HEK293 (cell line): ENCODE results near the gene KRTAP5-5.
A peak's percentile ranks its signal among the peaks of the same experiment; 100 is the strongest.
"Not testable (repeated sequence)": the region's sequence is repeated elsewhere in the genome, so short reads cannot be mapped to it uniquely, and the experiment has no call there.

Experiments
- CTCF ChIA-PET: fragments of 350-600 bp; formaldehyde crosslinking; extraction: SDS; loops from one replicate; lab custom pipeline; 2021; ENCODE audit warnings: antibody characterized with exemption; lab: Yijun Ruan, JAX
- POLR2A ChIA-PET: fragments of 300-600 bp; formaldehyde crosslinking; extraction: SDS; loops from one replicate; lab custom pipeline; 2020; ENCODE audit warnings: antibody characterized with exemption, inconsistent platforms; lab: Yijun Ruan, JAX
- H3K27ac ChIP-seq: fragments of 200-500 bp; sonication (Bioruptor generic); 2 replicates; pipeline ENCODE4 v1.5.1; 2014; ENCODE audit warnings: low read depth, low read length, control low read depth, inconsistent platforms; ENCODE audit errors: extremely low read depth
- H3K36me3 ChIP-seq, 2 experiments: fragments of 200-500 bp in 1 of 2; sonication (Bioruptor generic) in 1 of 2; 1 replicate in 1 of 2; 2 replicates in 1 of 2; pipeline ENCODE4 v1.5.1; 2014 to 2017; ENCODE audit warnings: inconsistent platforms in 2 of 2, low read length in 2 of 2; ENCODE audit not compliant: control insufficient read depth in 2 of 2, insufficient read depth in 1 of 2
- H3K4me1 ChIP-seq: fragments of 200-500 bp; sonication (Bioruptor generic); 2 replicates; pipeline ENCODE4 v1.5.1; 2014; ENCODE audit warnings: mild to moderate bottlenecking, low read length, inconsistent platforms; ENCODE audit not compliant: control insufficient read depth, insufficient read depth
- H3K4me3 ChIP-seq: 2 replicates; pipeline ENCODE4 v1.5.1; 2011; ENCODE audit warnings: low read depth, mild to moderate bottlenecking, control low read depth, low read length, moderate library complexity
- H3K9me3 ChIP-seq: fragments of 200-500 bp; sonication (Bioruptor generic); 2 replicates; pipeline ENCODE4 v1.5.1; 2014; ENCODE audit warnings: low read depth, low read length, inconsistent platforms; ENCODE audit not compliant: control insufficient read depth, insufficient read depth
- SCRT2 ChIP-seq: fragments of 450-650 bp; formaldehyde crosslinking; IDR thresholded peaks from 2 replicates; pipeline ENCODE4 v1.5.1; 2016; ENCODE audit warnings: missing biosample characterization, missing genetic modification characterization
- SETDB1 ChIP-seq: IDR thresholded peaks from one replicate; pipeline ENCODE4 v1.6.1; 2017; ENCODE audit warnings: mild to moderate bottlenecking, low read length, moderate library complexity, mixed read lengths; ENCODE audit not compliant: insufficient read length
- TRIM28 ChIP-seq: IDR thresholded peaks from 2 replicates; pipeline ENCODE4 v1.6.1; 2011; ENCODE audit warnings: low read length, control low read depth, borderline replicate concordance
- ZNF146 ChIP-seq: fragments of 450-650 bp; formaldehyde crosslinking; IDR thresholded peaks from 2 replicates; pipeline ENCODE4 v1.5.1; 2016; ENCODE audit warnings: missing biosample characterization, missing genetic modification characterization
- ZNF157 ChIP-seq: fragments of 450-650 bp; formaldehyde crosslinking; IDR thresholded peaks from 2 replicates; pipeline ENCODE4 v1.5.1; 2016; ENCODE audit warnings: missing biosample characterization, missing genetic modification characterization
- ZNF16 ChIP-seq: fragments of 450-650 bp; formaldehyde crosslinking; IDR thresholded peaks from 2 replicates; pipeline ENCODE4 v1.5.1; 2016; ENCODE audit warnings: low read depth, missing biosample characterization, missing genetic modification characterization
- ZNF23 ChIP-seq: fragments of 450-650 bp; formaldehyde crosslinking; IDR thresholded peaks from 2 replicates; pipeline ENCODE4 v1.5.1; 2016; ENCODE audit warnings: missing biosample characterization, missing genetic modification characterization, borderline replicate concordance
- ZNF473 ChIP-seq: fragments of 450-650 bp; formaldehyde crosslinking; IDR thresholded peaks from 2 replicates; pipeline ENCODE4 v1.5.1; 2017; ENCODE audit warnings: missing biosample characterization, missing genetic modification characterization
- ZNF658 ChIP-seq: fragments of 450-650 bp; formaldehyde crosslinking; IDR thresholded peaks from 2 replicates; pipeline ENCODE4; 2016; ENCODE audit warnings: missing biosample characterization, missing genetic modification characterization
- ZNF830 ChIP-seq: fragments of 450-650 bp; IDR thresholded peaks from 2 replicates; pipeline ENCODE4 v1.5.0; 2018; ENCODE audit warnings: missing biosample characterization, missing genetic modification characterization, low read depth, mild to moderate bottlenecking, moderate library complexity
- ZXDB ChIP-seq: fragments of 450-650 bp; formaldehyde crosslinking; IDR thresholded peaks from 2 replicates; pipeline ENCODE4 v1.5.1; 2016; ENCODE audit warnings: missing biosample characterization, missing genetic modification characterization
- TF ChIP-seq, protein P1 (sequence below): fragments of 450-650 bp; formaldehyde crosslinking; IDR thresholded peaks from 2 replicates; pipeline ENCODE4 v1.5.1; 2017; ENCODE audit warnings: missing biosample characterization, missing genetic modification characterization
- TF ChIP-seq, protein P2 (sequence below): fragments of 450-650 bp; formaldehyde crosslinking; IDR thresholded peaks from 2 replicates; pipeline ENCODE4 v1.5.1; 2016; ENCODE audit warnings: missing biosample characterization, missing genetic modification characterization
- TF ChIP-seq, protein P3 (sequence below): fragments of 450-650 bp; formaldehyde crosslinking; IDR thresholded peaks from 2 replicates; pipeline ENCODE4; 2016; ENCODE audit warnings: missing biosample characterization, missing genetic modification characterization

Gene KRTAP5-5

DNA sequence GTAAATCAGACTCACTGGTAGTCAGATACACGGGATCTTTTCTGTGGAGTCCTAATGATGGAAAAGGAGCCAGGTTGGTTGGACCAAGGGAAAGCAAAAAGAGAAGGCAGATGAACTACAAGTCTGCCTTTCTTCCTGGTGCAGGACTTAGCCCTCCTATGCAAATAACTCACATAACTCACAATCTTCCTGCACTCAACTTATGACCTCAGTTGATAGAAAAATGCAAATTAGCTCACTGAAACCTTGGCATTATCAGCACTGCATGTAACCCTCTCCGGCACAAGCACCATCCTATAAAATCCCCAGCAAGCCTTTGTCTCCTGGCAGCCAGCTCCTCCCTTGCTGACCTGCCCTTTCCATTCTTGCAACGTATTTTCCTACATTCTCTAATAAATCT, 27.9 kb upstream of the KRTAP5-5 start:
- H3K9me3 ChIP-seq, H3K4me1 ChIP-seq, H3K4me3 ChIP-seq, H3K36me3 ChIP-seq, H3K27ac ChIP-seq, POLR2A ChIA-PET: not testable (repeated sequence)
- CTCF ChIA-PET, result interaction anchor here (0.6 kb wide), 1 partner anchor 25 kb away, joined by 3 read pairs; no protein-coding TSS in a partner anchor
- TF ChIP-seq SETDB1, result peak; percentile 82

DNA sequence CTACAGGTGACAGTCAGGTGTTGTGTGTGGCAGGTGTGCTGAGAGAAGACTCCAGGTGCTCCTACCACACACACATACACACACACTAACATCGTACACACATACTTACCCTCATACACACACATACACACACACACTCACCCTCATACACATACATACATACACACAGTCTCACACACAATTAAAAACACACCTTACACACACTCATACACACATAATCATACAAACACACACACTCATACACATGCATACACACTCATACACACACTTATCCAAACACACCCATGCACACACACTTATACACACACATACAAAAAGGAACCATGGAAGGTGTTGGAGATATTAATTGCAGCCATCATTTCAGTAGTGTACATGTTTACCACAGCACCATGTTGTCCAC, 25.9 kb upstream of the KRTAP5-5 start:
- no peak for TF ChIP-seq ZNF830 (tag by site-specific recombination)
- TF ChIP-seq, protein P1, sequence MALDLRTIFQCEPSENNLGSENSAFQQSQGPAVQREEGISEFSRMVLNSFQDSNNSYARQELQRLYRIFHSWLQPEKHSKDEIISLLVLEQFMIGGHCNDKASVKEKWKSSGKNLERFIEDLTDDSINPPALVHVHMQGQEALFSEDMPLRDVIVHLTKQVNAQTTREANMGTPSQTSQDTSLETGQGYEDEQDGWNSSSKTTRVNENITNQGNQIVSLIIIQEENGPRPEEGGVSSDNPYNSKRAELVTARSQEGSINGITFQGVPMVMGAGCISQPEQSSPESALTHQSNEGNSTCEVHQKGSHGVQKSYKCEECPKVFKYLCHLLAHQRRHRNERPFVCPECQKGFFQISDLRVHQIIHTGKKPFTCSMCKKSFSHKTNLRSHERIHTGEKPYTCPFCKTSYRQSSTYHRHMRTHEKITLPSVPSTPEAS, result peak; percentile 96
- Histone ChIP-seq H3K36me3 (no peaks in the 10 kb centered on the region), H3K27ac (no peak overlapping the region), H3K9me3 (no peaks in the 10 kb centered on the region), H3K4me1 (no peaks in the 10 kb centered on the region), H3K4me3 (no peak overlapping the region)
- POLR2A ChIA-PET, result no interaction called here
- CTCF ChIA-PET, result no interaction called here

DNA sequence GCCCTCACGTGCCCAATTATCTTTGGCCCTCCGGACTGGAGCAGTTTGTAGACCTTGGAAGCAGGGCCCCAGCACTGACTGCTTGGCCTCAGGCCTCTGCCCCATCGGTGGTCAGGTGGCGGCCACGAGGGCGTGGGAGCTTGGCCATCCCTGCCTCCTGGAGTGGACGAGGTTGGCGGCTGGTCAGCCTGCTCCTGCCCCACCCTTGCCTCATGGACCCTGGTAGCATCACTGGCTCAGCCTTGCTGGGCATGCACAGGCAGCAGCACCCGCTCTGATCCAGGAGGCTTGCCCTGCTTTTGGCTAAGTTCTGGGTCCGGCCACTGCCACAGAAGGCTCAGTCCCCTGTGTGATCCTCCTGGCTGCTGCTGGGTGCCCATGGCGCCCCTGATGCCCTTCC, 25.4 kb upstream of the KRTAP5-5 start:
- Histone ChIP-seq H3K27ac (no peak overlapping the region), H3K4me1 (no peaks in the 10 kb centered on the region), H3K36me3 (no peaks in the 10 kb centered on the region), H3K9me3 (no peaks in the 10 kb centered on the region), H3K4me3 (no peak overlapping the region)
- TF ChIP-seq SCRT2 (tag by site-specific recombination), result no peak
- TF ChIP-seq TRIM28, result no peak
- ChIA-PET POLR2A (no interaction called here), CTCF (no interaction called here)

DNA sequence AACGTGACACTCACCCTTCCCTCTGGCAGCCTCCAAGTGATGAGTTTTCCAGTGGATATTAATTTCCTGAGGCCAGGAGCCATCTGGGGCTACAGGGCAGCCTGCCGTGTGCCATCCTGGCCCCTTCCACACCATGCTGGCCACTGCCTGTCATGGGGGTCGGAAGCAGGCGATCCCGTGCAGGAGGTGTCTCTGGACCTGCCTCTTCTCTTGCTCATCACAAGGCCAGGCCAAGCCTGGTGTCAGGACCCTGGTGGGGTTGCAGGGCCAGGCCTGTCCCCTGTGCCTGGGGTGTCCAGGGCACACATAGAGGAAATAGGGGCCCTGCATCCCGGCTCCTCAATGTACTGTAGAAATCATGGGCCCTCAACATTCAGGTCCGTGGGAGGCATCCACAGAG, 24.9 kb upstream of the KRTAP5-5 start:
- Histone ChIP-seq H3K36me3 (no peaks in the 10 kb centered on the region), H3K4me3 (no peak overlapping the region), H3K27ac (no peak overlapping the region), H3K9me3 (no peaks in the 10 kb centered on the region), H3K4me1 (no peaks in the 10 kb centered on the region)
- POLR2A ChIA-PET, result no interaction called here
- TF ChIP-seq ZNF157 (tag by site-specific recombination) (no peak), ZNF16 (tag by site-specific recombination) (no peak), ZNF658 (tag by site-specific recombination) (no peak), ZXDB (no peak), ZNF23 (no peak), ZNF146 (tag by site-specific recombination) (no peak), ZNF473 (tag by site-specific recombination) (no peak)
- TF ChIP-seq, protein P2, sequence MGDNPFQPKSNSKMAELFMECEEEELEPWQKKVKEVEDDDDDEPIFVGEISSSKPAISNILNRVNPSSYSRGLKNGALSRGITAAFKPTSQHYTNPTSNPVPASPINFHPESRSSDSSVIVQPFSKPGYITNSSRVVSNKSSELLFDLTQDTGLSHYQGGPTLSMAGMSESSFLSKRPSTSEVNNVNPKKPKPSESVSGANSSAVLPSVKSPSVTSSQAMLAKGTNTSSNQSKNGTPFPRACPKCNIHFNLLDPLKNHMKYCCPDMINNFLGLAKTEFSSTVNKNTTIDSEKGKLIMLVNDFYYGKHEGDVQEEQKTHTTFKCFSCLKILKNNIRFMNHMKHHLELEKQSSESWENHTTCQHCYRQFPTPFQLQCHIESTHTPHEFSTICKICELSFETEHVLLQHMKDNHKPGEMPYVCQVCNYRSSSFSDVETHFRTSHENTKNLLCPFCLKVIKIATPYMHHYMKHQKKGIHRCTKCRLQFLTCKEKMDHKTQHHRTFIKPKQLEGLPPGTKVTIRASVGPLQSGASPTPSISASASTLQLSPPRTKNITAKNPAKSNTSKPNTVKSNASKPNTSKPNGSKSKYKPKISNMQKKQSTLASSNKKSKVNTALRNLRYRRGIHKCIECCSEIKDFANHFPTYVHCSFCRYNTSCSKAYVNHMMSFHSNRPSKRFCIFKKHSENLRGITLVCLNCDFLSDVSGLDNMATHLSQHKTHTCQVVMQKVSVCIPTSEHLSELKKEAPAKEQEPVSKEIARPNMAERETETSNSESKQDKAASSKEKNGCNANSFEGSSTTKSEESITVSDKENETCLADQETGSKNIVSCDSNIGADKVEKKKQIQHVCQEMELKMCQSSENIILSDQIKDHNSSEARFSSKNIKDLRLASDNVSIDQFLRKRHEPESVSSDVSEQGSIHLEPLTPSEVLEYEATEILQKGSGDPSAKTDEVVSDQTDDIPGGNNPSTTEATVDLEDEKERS, result no peak
- TF ChIP-seq, protein P3, sequence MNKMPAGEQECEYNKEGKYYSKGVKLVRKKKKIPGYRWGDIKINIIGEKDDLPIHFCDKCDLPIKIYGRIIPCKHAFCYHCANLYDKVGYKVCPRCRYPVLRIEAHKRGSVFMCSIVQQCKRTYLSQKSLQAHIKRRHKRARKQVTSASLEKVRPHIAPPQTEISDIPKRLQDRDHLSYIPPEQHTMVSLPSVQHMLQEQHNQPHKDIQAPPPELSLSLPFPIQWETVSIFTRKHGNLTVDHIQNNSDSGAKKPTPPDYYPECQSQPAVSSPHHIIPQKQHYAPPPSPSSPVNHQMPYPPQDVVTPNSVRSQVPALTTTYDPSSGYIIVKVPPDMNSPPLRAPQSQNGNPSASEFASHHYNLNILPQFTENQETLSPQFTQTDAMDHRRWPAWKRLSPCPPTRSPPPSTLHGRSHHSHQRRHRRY, result no peak
- CTCF ChIA-PET, result interaction anchor here (0.7 to 1.5 kb wide), 3 partner anchors 9 to 547 kb away, joined by 3 to 7 read pairs (median 4); no protein-coding TSS in a partner anchor

DNA sequence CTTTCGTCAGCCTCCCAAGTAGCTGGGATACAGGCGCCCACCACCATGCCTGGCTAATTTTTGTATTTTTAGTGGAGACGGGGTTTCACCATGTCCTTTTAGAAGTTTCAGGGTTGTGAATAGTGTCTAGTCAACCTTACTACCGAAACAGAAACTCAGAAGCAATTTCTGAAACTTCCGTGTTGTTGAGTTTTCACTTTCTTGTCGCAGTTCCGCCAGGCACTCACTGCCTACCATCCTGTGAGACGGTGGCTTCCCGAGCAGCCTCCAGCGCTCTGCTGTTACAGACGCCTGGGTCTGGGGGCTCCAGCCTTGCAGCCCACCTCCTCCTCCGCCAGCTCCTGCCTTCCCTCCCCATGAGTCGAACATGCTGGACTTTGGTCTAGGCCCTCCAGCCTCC, 23.7 kb upstream of the KRTAP5-5 start:
- H3K27ac ChIP-seq, H3K4me1 ChIP-seq, H3K9me3 ChIP-seq, H3K4me3 ChIP-seq, POLR2A ChIA-PET, H3K36me3 ChIP-seq: not testable (repeated sequence)
- CTCF ChIA-PET, result interaction anchor here (0.6 to 1.5 kb wide), 4 partner anchors 8 to 16 kb away, joined by 3 to 7 read pairs (median 4); no protein-coding TSS in a partner anchor

DNA sequence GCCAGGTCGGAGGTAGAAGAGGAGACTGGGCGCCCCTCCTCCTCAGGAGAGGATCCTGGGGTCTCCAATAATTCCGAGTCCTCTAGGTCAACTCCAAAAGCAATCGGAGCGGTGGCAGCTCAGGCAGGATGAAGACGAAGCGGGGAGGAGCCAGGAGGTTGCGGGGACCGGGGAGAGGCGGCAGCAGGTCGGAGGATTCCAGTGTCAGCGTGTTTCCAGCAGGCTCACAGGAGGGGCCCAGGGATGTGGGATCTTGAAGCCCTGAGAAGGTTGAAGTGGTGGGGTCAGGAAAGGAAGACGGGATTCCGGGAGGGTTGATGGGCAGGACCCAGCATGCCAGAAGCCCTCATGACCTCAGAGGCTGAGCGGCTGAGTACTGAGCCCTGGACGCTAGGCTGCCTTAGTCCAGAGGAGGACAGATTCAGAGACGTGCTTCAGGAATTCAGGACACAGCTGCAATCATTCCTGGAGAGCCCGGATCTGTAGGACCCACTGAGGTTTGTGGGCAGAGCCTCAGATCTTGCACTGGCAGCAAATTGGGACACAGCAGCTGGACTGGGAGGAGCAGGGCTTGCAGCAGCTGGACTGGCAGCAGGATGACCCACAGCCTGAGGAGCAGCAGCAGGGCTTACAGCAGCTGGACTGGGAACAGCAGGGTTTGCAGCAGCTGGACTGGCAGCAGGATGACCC, 22.3 kb upstream of the KRTAP5-5 start:
- H3K4me1 ChIP-seq, H3K4me3 ChIP-seq, H3K9me3 ChIP-seq, POLR2A ChIA-PET, H3K27ac ChIP-seq, H3K36me3 ChIP-seq: not testable (repeated sequence)
- CTCF ChIA-PET, result interaction anchor here (2.0 kb wide), 1 partner anchor 61 kb away, joined by 5 read pairs; no protein-coding TSS in a partner anchor
